ENCODE results near the gene CPED1. TPM values are rescaled to one million over a fixed set of nuclear protein-coding genes. Genes with fewer than 3 reads are reported as not detected.

Gene CPED1
- polyA plus RNA-seq, 1 donor from 2014 or later, result not detected

DNA sequence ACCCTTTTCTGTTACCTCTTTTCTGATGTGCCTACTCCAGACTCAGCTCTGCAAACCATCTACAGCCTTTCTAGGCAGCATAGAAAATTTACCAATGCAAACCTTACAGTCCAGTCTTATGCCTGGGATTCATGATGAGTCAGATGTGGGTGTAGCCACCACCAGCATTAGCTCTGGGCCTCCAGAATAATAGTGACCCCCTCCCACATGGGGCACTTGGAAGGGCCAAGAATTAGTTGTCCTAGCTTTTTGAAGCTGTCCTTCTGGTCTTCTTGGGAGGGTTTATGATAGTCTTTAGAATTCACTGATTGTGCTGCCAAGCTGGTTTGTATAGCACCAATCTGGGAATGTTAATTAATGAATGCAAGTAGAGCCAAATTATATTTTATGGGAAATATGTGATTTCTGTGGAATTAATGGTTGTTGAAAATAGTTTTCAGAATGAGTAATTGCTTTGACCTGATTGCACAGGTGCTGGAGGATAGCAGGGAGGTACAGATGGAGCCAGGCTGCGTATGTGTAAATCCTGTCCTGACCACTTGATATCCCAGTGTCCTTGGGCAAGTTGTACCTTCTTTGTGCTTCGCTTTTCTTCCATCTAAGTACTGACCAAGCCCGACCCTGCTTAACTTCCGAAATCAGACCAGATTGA, 94.8 kb downstream of the CPED1 start:
- Histone ChIP-seq H3K27me3 (ENCODE audit: insufficient read depth, low read depth, low read length) (no peaks in the 10 kb centered on the region), H3K4me3 (ENCODE audit: low read length) (no peak overlapping the region), H3K27ac (ENCODE audit: low read length) (no peak overlapping the region), H3K36me3 (ENCODE audit: insufficient read depth, low read length) (no peaks in the 10 kb centered on the region), H3K9me2 (ENCODE audit: insufficient read depth, low read length) (no peaks in the 10 kb centered on the region), H3F3A (ENCODE audit: insufficient read depth, low read length, poor library complexity, severe bottlenecking) (no peaks in the 10 kb centered on the region), H3K9ac (ENCODE audit: low read length) (no peak overlapping the region), H3K9me3 (ENCODE audit: low read length) (no peaks in the 10 kb centered on the region), H4K20me1 (ENCODE audit: insufficient read depth) (no peaks in the 10 kb centered on the region), H2AFZ (ENCODE audit: low read depth, low read length) (no peak overlapping the region), H3K79me2 (replicated peaks; ENCODE audit: insufficient read depth, low read length) (no peaks in the 10 kb centered on the region), H3K4me2 (ENCODE audit: low read length) (no peak overlapping the region)
- TF ChIP-seq MXI1 (conservative IDR thresholded peaks at IDR 0.05; ENCODE audit: poor library complexity, severe bottlenecking) (no peak), EZH2 (IDR thresholded peaks at IDR 0.05; ENCODE audit: borderline replicate concordance, insufficient read depth, low read length, poor library complexity, severe bottlenecking) (no peak), RAD21 (conservative IDR thresholded peaks at IDR 0.05) (no peak), EP300 (conservative IDR thresholded peaks at IDR 0.05; ENCODE audit: poor library complexity, severe bottlenecking) (no peak), TAF1 (IDR thresholded peaks at IDR 0.05; ENCODE audit: low read depth) (no peak), REST (IDR thresholded peaks at IDR 0.05; ENCODE audit: borderline replicate concordance) (no peak), POLR2AphosphoS5 (IDR thresholded peaks at IDR 0.05) (no peak), SMC3 (conservative IDR thresholded peaks at IDR 0.05; ENCODE audit: poor library complexity) (no peak)
- TF ChIP-seq, protein P1, sequence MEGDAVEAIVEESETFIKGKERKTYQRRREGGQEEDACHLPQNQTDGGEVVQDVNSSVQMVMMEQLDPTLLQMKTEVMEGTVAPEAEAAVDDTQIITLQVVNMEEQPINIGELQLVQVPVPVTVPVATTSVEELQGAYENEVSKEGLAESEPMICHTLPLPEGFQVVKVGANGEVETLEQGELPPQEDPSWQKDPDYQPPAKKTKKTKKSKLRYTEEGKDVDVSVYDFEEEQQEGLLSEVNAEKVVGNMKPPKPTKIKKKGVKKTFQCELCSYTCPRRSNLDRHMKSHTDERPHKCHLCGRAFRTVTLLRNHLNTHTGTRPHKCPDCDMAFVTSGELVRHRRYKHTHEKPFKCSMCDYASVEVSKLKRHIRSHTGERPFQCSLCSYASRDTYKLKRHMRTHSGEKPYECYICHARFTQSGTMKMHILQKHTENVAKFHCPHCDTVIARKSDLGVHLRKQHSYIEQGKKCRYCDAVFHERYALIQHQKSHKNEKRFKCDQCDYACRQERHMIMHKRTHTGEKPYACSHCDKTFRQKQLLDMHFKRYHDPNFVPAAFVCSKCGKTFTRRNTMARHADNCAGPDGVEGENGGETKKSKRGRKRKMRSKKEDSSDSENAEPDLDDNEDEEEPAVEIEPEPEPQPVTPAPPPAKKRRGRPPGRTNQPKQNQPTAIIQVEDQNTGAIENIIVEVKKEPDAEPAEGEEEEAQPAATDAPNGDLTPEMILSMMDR (IDR thresholded peaks at IDR 0.05; ENCODE audit: poor library complexity, severe bottlenecking), result no peak

- H3K4me3 ChIP-seq (ENCODE audit: low read length), result no peak overlapping the region
- H2AFZ ChIP-seq (ENCODE audit: low read depth, low read length), result no peak overlapping the region
- no peaks in the 10 kb centered on the region for H3K27me3 ChIP-seq (ENCODE audit: insufficient read depth, low read depth, low read length)
- H3K79me2 ChIP-seq (replicated peaks; ENCODE audit: insufficient read depth, low read length), result no peaks in the 10 kb centered on the region
- H3K4me2 ChIP-seq (ENCODE audit: low read length), result no peak overlapping the region
- H3K9me3 ChIP-seq (ENCODE audit: low read length), result no peaks in the 10 kb centered on the region
- no peaks in the 10 kb centered on the region for H3K36me3 ChIP-seq (ENCODE audit: insufficient read depth, low read length)
- H3F3A ChIP-seq (ENCODE audit: insufficient read depth, low read length, poor library complexity, severe bottlenecking), result no peaks in the 10 kb centered on the region
- no peaks in the 10 kb centered on the region for H4K20me1 ChIP-seq (ENCODE audit: insufficient read depth)
- H3K9me2 ChIP-seq (ENCODE audit: insufficient read depth, low read length), result no peaks in the 10 kb centered on the region
- H3K27ac ChIP-seq (ENCODE audit: low read length), result no peak overlapping the region
- TF ChIP-seq, protein P1 (IDR thresholded peaks at IDR 0.05; ENCODE audit: poor library complexity, severe bottlenecking), result no peak
- TF ChIP-seq EZH2 (IDR thresholded peaks at IDR 0.05; ENCODE audit: borderline replicate concordance, insufficient read depth, low read length, poor library complexity, severe bottlenecking) (no peak), EP300 (conservative IDR thresholded peaks at IDR 0.05; ENCODE audit: poor library complexity, severe bottlenecking) (no peak), SMC3 (conservative IDR thresholded peaks at IDR 0.05; ENCODE audit: poor library complexity) (no peak), MXI1 (conservative IDR thresholded peaks at IDR 0.05; ENCODE audit: poor library complexity, severe bottlenecking) (no peak), REST (IDR thresholded peaks at IDR 0.05; ENCODE audit: borderline replicate concordance) (no peak), POLR2AphosphoS5 (IDR thresholded peaks at IDR 0.05) (no peak), RAD21 (conservative IDR thresholded peaks at IDR 0.05) (no peak), TAF1 (IDR thresholded peaks at IDR 0.05; ENCODE audit: low read depth) (no peak)
- no peak overlapping the region for H3K9ac ChIP-seq (ENCODE audit: low read length)
These were observed 95.3 kb downstream of the CPED1 start for GRCh38 chr7:121083790-121084251.
